ENCODE results near the gene GCN1.

DNA sequence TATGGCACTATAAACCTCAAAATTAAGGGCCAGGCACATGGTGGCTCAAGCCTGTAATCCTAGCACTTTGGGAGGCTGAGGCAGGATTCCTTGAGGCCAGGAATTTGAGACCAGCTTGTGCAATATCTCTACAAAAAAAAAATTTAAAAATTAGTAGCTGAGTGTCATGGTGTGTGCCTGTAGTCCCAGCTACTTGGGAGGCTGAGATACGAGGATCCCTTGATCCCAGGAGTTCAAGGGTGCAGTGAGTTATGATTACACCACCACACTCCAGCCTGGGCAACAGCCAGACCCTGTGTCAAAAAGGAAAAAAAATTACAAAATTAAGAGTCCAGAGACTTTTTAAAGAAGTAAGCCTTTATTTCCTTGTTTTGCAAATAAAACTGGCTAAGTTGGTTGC lies 1.8 kb upstream of the GCN1 start:
- TF ChIP-seq, protein P1, sequence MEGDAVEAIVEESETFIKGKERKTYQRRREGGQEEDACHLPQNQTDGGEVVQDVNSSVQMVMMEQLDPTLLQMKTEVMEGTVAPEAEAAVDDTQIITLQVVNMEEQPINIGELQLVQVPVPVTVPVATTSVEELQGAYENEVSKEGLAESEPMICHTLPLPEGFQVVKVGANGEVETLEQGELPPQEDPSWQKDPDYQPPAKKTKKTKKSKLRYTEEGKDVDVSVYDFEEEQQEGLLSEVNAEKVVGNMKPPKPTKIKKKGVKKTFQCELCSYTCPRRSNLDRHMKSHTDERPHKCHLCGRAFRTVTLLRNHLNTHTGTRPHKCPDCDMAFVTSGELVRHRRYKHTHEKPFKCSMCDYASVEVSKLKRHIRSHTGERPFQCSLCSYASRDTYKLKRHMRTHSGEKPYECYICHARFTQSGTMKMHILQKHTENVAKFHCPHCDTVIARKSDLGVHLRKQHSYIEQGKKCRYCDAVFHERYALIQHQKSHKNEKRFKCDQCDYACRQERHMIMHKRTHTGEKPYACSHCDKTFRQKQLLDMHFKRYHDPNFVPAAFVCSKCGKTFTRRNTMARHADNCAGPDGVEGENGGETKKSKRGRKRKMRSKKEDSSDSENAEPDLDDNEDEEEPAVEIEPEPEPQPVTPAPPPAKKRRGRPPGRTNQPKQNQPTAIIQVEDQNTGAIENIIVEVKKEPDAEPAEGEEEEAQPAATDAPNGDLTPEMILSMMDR (IDR thresholded peaks at IDR 0.05; ENCODE audit: extremely low read depth in 1 of 2, insufficient read depth in 1 of 2, low read depth in 1 of 2, low read length in 2 of 2) = no peak
- no peak for TF ChIP-seq POLR2A (IDR thresholded peaks at IDR 0.05; ENCODE audit: low read depth, low read length)
- no peak for TF ChIP-seq POLR2AphosphoS5 (IDR thresholded peaks at IDR 0.05; ENCODE audit: insufficient read depth, low read depth, low read length)

Data from endothelial cell of umbilical vein (primary cell).